RKO (cell line): ENCODE measurements around the gene BCL11B.
"Not testable (repeated sequence)": the region's sequence is repeated elsewhere in the genome, so short reads cannot be mapped to it uniquely, and the experiment has no call there.

ENCODE experiments used
- DNase-seq: peaks from one replicate; pipeline ENCODE4 v3.0.0-alpha.2; 2016; ENCODE audit warnings: low spot score

BCL11B gene

DNA sequence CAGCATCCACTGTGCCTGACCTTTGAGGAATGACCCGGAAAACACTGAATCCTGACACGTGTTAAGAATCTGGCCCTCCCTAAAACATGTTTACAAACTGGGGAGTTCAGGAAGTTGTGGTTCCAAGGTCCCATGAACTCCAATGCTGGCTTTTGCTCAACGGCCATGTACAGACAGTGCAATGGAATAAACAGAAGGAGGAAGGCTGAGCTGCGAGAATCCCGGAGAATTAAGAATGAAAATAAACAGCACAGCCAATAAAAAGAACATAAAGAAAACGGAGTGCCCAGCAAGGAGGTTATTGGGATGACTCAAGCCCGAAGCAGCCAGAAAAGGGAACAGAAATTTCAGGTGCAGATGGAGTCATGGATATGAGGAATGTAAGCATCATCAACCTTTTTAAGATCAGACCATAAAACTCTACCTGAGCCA lies 32.3 kb downstream of the BCL11B start:
- no peak for DNase-seq

DNA sequence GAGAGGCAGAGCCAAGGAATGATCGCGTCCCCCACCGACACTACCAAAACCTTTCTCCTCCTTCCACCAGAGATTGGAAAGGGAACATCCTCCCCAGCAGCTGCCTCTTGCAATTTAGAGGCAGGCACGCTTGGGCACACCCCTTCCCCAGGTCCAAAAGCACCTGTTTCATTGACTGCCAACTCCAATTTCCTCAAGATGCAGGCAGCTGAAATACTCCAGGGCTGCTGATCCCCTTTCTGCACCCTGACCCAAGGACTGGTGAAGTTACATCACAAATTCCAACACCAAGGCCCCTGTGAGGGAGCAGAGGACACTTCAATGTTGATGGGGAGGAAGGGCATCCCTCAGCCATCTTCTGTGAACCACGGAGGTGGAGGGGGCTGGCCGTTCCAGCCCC lies 33.8 kb downstream of the BCL11B start:
- no peak for DNase-seq

DNA sequence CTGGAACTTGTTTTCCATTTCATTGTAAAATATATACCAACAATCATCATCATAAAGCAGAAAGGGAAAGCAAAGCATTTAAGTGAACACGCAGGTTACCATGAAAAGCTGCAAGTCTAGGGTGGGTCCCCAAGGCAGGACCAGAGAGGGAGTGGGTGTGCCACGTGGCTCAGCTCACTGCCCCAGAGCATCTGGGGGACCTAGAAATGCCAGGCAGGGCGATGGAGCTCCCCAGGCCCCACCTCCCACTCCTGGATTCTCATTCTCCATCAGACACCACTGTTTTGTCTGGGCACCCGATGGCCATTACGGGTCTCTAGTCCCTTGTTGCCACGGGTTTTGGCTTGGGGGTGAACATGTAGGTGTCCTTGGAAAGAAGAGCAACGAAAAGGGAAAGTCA lies 34.7 kb downstream of the BCL11B start:
- DNase-seq = no peak

DNA sequence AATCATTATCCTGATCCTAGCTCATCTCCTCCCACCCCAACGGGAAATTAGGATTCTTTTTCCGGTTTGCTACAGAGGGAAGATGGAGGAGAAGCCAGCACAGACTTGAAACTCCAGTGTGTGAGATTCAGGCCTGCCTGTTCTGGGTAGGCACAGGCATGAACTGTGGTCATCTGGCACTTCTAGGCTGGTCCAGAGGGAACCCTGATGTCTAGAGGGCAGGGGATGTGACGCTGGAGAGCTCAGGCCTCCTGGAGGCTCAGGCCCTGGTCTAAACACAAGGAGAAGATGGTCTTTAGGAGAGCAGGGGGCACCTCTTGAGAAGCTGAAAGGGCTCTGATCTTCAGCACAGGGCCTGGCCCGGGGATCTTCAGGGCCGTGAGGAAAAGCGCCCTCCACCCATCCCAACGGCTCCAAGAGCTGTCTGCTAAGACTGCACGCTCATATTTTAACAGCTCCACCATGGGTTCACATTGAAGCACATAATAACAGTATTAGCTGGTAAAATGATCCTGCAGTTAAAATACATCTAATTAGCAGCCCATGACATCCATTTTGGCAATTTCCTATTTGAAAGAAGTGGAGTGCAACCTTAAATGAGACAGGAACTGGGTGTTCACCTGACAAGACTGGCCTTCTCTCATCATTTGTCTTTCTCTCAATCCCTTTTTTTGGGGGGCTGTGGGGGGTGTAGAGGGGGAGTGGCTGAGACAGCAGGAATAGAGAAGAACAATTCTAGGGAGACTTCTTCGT lies 35.4 kb downstream of the BCL11B start:
- DNase-seq = no peak

DNA sequence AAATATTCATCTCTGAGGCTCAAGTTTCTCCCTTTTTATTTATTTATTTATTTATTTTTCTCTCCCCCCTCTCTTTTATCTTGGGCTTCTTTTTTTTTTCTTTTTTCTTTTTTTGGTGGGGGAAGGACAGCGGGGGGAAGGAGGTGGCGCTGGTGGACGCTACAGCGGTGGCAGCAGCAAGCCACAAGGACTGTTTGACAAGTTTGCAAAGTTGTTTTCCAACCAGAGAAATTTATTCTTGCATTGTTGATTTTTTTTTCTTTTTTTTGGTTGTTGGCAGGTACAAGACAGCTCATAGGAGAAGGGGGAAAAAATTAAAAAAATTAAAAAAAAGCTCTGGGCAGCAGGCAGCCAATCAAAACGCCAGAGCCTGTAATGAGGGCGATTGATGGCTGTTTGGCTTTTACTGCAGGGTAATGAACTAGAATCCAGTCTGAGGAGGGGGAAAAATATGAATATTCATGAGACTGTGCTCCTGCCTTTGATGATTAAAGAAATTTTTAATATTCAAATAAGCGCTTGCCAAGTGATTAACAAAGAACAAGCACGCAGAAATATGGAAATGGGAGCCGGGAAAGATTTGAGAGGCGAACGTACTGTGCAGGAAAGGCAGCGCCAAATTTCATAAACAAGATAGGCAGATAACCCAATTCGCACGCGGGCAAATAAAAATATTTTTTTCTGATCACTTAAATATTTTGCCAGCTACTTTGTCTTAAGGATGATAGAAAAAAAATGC lies 36.2 kb downstream of the BCL11B start:
- DNase-seq = no peak

DNA sequence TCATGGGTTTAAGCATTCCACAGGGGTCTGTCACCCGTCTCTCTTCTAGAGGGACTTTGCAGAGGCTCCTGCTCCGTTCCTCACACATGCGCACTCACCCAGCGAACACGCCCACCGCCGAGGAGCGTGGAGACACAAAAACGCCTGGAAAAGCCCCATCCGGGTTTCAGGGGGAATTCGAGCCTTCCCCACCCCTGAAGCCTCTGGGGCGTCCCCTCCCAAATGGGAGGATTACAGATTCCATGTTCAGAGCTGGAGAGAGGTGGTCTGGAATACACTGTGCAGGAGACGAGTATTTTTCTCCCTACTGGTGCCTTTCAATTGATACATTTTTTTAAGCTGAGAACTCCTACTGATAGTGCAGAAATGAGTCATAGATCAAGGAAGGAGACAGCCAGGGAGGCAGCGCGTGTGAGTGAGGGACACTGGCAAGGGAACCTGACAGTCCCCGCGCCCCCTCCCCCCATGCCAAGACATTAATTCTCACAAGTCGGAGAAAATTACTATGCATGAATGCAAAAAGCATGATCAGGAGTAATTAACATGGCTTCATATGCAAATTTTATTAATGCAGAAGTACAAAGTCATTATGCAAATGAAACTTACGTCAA lies 36.9 kb downstream of the BCL11B start:
- peak; percentile 32 for DNase-seq

DNA sequence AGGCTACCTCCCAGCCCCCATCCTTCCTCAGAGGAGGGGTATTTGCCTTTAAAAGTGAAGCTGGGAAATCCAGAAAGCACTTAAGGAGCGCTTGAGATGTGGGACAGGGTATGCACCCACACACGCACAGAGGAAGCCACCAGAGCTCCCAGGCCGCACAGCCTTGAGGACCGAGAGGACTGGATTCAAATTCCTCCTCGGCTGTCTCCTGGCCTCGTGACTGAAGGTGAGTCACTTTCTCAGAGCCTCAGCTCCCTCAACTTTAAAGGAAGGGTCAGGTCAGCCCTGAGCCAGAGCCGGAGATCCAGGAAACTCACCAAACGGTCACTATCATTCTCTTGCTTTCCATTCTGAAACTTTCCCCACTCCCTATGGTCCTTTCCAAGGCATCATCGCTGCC lies 37.6 kb downstream of the BCL11B start:
- peak; percentile 1 for DNase-seq

DNA sequence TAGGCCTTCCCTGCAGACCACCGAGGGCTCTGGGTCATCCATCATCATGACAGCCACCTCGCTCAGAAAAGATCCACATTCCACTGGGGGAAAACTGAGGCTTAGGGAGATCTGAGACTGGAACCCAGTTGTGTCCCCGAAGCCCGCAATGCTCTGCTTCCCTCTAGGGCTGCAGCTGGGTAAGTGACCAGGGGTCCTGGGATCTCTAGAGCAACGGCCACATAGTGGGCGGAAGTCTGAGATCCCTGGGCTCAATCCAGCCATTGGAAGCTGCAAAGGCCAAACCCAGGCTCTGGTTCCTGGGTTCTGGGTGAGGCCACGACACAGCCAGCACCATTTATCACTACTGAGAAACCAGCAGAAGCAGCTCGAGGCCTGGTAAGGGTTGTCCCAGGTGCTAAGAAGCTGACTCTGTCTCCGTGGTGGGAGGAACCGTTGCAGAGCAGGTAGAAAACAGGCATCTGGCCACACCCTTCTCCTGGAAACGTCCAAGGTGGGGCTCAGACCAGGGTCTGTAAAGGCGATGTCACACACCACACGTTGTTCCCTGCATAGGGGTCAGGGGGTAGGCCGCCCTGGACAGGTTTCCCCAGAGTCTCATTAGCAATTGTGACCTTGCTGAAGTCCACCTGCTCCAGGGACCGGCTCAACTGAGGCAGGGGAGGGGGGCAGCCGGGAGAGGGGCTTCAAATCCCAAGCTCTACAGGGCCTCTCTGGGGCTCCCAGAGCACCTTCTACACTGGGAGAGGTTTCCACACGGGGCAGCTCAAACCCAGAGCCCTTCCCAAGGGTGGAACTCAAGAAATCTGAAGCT lies 38.6 kb downstream of the BCL11B start:
- no peak for DNase-seq

DNA sequence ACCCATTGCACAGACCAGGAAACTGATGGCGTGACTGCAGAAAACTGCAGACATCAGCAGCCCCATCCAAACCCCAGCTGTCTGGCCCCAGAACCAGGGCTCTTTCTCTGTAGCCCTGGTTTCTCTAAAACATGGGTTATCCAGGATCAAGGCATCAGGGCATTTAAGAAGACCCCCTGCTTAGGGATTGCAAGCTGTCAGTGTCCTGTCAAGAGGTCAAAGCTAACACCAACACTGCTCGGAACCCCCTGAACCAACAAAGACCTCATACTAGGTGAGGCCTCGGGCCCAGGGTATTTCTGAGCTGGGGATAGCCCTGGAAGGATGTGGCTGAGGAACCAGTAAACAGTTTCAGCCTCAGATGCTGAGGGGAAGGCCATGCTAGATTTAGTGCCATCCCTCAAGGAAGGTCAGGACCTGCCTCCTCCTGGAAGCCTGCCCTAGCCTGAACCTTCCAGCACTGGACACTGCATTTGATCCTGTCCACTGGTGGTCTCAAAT lies 39.2 kb downstream of the BCL11B start:
- no peak for DNase-seq

DNA sequence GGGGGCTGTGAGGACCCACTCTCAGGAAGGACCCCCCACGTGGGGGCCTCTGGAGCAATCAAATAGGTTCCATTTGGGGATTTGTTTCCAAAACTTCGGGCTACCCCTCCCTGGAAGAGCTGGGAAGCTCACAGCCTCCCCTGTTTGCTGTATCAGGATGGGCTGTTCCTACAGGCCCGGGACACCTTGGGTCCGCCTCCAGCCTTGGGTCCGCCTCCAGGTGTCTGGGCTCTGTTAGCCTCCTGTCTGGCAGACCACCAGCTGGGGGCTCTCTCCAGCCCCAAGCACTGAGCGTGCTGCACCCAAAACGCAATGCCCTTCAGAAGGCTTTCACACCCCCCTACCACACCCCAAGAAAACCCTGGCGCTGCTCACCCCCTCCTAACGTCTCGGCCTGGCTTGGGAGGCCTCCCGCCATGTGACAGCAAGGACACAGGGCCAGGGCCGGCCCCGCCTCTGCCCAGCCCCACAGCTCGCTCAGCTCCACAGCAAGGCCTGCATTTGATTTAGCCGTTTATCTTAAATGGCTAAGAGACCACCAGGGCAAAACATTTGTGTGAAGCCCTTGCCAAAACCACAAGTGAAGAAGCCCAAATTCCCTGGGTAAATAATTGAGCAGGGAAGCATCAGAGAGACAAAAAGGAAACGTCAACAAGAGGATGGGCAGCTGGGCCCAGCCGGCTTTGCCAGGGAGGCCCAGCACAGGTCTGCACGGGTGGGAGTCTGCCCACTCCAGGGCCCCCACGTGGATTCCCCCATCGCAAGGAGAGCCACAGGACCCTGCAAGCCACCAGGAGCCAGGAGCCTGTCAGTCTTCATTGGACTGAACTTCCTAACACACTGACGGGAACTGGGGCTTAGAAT lies 39.9 kb downstream of the BCL11B start:
- DNase-seq = no peak

DNA sequence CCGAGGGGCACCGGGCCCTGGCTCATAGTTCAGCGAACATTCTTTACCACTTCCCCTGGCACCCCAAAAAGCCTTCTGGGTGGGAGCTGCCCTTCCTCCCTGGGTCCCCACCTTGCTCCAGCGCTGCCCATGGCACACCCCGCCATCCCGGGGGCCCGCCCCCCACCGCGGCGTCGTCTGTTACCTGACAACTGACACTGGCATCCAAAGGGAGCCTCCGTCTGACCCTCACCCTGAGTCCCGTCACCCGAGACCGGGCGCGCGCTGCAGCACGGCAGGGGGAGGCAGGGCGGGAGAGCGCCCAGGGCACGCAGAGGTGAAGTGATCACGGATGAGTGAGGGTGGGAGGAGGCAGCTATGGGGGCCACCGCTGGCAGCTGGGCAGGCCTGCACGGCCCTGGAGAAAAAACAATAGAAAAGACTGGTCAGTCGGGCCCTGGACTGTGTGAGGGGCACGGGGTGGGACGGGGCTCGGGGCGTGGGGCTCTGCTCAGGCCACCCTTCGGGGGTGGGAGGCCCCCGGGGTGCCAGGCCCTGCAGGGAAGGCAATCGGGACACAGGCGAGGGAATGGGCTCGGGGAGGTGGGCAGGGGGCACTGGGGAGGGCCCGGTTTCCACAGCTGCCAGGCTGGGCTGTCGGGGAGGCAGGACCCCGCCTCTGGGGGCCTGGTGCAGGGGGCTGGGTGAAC lies 40.7 kb downstream of the BCL11B start:
- no peak for DNase-seq

DNA sequence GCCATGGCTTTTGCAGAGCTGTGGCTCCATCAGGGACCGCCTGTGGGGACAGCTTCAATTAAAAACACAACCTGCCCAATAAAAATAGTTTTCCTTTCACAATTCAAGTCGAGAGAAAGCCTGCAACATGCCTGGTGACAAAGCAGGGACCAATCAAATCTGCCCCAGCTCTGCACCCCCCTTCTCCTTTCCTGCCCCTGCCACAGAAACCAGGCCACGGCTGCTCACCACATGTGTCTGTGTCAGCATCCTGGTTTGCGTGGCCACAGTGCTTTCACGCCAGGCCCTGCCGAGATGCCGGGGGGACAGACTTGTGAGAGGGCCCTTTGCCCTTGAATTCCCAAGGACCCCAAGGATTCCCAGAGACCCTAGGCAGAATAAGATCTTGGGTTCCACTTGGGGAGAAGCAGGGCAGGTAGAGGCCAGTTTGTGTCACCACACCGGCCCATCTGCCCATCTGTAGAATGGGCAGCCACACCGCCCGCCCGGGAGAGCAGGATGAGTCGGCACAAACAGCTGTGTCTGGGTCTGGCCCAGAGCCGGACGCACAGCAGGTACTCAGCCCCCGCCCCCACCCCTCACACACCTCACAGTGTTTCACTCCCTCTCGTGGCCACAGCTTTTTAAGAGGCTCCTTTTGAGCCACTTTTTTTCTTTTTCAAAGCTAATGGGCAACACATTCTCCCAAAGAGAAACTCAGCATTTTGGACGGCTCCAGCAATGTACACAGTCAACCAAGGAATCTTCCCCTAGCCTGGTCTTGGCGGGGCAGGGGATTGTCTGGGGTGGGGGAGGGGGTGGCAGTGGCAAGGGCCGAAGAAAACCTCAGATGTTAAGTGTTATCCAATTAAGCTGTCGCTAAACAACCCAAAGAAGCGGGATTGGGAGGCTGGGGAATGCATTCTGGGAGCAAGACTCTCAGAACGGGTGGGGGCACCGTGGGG lies 41.5 kb downstream of the BCL11B start:
- DNase-seq = peak; percentile 18

DNA sequence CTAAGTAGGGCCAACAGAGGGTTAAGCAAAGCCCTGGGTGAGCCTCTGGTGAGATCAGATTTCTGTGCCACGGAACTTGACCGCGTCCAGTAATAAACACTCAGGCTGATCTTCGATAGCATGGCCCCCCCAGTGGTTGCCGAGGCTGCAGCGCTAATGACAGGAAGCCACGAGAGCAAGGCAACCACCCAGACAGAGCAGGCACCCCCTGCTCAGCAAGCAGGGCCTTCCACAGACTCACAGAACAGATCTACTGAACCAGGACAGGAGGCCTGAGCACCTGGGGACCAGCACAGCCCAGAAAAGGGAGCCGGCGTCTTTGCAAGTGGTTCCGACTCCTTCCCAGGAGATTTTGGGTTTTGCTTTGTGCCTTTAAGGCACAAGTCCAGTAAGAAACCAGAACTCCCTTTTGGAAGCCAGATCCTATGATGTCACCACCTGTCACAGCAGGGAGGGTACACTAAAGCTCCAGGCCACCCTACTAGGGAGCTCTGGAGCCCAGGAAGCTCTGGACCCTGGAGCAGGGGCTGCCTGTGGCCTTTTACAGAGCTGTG lies 42.3 kb downstream of the BCL11B start:
- DNase-seq = no peak

DNA sequence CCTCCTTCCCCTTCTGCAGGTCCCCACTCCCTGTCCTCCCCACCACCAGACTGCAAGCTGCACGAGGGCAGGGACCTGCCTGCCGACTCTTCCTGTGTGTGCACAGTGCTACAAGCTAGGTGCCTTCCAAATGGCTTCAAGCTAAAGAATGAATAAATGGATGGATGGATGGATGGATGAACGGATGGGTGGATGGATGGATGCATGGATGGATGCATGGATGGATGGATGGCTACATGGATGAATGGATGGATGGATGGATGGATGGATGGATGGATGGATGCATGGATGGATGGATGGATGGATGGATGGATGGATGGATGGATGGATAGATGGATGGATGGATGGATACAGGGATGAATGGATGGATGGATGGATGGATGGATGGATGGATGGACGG lies 43.2 kb downstream of the BCL11B start:
- DNase-seq = not testable (repeated sequence)

DNA sequence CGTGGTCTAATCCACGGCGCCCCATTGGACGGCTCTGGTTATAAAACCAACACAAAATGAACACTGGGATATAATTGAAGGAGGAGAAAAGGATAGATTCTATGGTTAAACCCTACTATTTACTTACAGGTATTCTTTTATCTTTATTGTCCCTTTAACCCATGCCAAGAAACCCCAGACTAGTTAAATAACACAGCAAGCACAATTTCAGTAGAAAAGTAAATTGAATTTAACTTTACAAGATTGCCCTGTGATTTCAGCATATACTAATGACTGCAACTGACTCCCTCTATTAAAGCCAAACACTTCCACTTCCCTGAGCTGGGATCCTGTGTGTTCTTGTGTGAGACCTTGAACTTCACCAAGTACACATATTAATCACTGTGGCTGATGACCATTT lies 45.3 kb downstream of the BCL11B start:
- no peak for DNase-seq

DNA sequence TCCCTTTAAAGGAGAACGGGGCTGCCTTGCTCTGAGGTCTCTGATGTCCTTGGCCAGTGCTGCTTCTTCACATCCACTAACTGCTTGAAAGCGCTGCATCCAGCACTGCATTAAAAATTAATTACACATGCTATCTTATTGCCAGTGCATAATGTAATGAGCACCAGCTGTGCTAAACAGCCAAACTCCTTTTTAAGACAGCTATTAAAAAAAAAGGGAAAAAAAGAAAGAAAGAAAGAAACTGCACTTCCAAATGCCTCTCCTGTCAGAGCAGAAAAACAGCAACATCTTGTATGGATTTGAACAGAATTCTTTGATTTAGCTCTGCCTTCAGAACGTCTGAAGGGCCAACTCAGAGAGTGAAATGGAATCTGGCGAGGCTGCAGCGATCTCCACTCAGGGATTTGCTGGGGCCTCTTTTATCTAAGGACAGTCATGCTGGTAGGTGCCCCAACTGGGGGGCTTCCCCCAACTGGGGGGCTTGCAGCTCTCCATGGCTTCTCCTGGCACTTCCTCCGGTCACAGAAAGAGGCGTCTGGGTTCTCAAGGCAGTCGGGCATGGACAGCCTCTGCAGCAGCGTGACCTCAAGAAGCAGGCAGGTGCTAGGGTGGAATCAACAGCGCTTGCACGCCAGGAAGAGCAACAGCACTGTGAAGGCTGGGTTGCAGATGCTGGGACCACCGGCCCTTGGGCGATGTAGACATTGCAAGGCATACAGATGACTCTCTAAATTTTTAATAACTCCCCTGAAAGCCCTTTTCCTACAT lies 46.4 kb downstream of the BCL11B start:
- no peak for DNase-seq

DNA sequence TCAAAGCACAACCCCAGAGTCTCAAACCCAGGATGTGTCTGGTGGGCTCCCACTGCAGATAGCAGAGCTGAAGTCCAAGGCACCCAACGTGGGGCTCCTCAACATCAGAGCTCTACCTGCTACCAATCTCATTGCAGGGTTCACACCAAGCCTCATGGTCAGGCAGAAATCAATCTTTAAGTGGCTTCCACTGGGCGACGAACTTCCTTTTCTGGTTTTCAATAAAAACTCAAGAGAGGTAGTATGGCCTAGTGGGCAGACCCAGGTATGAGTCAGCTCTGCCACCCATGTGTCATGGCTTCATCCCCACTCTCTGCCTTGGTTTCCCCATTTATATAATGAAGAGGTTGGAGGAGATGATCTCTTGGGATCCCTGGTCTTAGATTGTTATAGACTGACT lies 47.0 kb downstream of the BCL11B start:
- no peak for DNase-seq
